Measurements from ENCODE around the gene GCG.

Gene GCG

DNA sequence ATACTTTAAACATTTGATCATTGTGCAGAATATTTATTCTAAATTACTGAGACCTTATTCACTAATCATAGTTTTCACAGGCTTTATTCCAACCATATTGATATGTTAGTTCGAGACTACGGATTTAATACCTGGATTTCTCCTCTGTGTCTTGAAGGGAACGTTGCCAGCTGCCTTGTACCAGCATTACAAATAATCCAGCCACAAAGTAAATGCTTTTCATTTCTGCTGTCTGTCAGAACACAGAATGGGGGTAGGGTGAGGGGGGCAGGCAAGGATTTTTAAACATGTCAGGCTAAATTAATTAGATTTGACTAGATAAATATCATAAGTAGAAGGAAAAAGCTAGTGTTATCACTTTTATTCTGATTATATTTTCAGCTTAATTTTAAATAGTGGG lies 3.1 kb downstream of the GCG start:
- no peak for DNase-seq

DNA sequence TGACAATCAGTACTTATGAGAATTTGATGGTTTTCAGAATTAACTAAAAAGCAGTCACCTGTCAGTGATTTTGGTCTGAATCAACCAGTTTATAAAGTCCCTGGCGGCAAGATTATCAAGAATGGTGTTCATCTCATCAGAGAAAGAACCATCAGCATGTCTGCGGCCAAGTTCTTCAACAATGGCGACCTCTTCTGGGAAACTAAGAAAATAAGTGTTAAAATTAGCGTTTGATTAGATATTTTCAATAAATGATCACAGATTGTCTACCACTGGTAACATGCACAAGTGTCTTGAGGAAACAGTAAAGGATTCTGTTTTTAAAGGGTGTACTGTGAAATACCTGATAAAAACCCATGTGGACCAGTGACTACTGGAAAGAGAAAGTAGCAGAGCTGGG lies 8.1 kb downstream of the GCG start:
- DNase-seq, result no peak

DNA sequence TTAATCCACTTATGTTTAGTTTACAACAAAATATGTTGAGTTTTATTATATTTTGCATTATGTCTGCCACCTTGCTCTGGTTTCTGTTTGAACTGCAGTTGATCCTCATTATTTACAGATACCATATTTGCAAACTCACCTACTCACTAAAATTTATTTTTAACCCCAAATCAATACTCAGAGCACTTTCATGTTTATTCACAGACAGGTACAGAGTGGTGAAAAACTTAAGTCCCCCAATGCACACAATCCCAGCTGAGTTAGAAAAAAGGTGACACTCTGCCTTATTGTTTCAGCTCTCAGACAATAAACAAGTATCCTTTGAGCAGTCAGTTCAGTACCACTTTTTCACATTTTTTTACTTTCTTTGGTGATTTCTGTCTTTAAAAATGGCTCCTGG lies 13.7 kb downstream of the GCG start:
- DNase-seq, result no peak

DNA sequence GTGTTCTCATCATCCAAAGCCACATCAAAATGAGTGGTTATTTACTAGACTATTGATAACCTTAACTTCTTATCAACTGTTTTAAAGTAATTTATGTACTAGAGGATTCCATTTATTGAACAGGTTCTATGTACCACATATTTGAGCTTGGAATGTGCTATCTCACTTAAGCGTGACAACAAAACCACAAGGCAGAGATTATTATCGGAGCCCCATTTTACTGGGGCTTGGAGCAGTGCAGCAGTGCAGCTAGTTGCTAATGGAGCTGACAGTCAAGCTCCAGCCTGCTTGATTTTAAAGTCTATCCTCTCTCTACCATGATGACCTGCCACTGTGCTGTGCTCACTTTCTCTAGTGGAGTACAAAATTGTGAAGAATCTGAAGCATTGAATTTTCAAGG lies 24.6 kb downstream of the GCG start:
- DNase-seq, result no peak

DNA sequence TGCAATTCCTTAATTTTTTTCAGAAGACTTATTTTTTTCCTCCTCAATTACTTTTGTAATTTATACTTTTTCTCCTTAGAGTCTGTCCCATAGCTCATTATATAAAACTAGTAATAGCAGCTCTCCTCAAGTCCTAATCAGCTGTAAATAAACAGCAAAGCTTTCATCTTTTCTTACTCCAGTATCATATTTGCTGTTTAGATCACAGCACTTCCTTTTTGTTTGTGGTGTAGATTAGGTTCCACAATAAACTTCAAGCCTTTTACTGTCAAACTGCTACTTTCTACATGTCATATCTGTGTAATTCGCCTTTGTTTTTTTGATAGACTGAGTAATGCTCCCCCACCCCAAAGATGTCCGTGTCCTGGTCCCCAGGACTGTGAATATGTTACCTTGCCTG lies 25.5 kb downstream of the GCG start:
- DNase-seq, result no peak

DNA sequence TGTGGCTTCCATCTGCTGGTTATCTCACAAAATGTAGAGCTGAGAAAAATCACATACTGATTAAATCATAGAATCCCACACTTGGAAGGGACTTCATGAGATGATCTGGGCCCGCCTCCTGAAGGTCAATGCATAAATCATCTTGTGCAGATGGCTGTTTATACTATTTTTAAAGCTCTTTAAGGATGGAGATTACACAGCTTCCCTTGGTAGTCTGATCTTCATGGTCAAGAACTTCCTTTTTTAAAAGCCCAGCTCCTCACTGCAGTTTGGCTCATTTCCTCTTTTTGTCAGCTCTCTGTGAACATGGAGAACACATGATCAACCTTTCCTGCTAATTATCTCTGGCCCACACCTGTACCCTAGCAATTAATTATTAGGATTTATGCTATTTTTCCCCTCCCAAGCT lies 25.9 kb downstream of the GCG start:
- no peak for DNase-seq

DNA sequence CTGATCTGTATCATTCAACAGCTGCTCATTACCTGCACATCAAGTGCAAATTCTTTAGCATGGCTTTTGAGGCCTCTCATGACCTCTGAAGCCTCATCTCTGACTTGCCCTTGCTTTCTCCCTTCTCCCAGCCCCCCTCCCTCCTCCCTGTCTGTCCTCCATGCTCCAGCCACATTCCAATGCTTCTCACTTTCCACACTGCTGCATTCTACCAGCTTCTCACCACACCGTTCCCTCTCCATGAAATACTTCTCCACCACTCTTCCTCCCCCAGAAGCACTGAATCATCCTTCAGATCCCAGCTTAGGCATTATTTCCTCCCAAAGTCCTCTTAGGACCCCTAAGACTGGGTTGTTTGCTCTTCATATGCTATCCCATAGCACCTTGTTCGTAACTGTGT lies 26.9 kb downstream of the GCG start:
- DNase-seq, result no peak

DNA sequence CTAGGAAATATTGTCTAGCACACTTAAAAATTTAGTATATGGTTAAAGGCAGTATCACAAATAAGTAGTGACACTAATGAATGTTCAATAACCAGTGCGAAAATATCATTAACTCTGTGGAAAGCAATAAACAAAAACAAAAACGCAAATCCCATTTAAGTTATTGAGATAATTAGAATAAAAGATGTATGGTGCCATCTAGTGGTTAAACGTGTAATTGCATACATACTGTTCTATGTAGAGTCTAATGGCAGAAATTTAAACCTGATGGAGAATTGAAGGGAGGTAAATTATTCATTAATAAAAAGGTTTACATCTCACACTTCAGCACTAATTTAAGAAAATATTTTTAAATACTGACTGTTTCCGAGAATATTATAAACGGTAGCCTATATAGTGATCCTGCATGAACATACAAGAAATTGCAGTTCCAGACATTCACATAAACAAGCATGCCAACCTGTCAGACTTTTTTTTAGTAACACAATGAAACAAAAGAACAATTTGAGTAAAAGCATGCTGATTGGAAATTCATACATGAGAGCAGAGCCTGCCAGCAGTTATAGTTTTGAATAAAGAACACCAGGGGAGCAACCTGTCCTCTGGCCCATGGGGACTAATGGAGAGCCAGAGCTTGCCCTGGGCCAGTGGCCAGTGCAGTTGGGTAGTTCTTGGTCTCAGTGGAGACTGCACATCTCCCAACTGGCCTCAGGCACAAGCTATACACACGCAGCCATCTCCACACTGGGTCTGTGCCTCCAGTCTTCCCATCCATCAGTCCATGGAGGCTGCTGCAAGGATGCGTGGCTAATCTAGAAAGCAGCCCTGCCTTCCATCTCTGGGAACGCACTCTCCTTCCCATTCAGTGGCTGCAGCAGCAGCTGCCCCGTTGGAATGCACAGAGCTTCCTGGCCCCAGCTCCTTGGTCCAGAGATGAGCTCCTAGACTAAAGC lies 28.0 kb downstream of the GCG start:
- no peak for DNase-seq

DNA sequence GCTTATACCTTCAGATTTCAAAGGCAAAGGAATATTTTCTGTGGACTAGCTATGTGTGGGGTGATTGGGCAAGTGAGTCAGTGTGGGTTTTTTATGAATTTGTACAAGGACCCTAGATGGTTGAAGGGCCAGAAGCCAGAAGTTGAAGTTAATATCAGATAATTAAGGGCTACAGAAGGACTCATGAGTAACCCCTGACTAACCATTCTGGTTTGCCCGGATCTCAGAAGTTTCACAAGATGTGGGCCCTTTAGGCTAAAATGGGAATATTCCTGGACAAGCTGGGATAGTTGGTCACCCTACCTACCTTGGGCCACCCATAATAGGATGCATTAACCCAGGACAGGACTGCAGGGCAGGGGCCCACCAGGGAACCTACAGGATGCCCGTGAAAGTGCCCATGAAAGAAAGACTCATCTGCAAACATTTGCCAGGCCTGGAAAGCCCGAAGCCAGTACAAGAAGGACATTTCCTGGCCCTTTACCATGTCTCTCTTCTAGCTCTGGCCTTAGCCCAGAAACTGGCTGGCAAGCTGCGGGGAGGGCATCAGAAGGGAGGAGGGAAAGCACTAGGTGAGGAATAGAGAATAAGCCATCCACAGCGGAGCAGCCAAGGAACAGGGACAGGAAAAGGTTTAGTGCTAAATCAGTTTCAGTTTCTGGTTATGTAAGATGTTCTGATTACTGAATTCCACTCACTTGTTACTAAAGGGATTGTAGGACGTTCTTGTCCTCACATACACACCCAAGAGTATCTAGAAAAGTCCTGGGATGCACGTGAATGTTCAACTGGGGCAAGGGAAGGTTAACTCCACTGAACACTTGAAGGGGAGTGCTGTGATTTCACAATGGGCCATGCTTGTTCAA lies 33.6 kb downstream of the GCG start:
- no peak for DNase-seq

DNA sequence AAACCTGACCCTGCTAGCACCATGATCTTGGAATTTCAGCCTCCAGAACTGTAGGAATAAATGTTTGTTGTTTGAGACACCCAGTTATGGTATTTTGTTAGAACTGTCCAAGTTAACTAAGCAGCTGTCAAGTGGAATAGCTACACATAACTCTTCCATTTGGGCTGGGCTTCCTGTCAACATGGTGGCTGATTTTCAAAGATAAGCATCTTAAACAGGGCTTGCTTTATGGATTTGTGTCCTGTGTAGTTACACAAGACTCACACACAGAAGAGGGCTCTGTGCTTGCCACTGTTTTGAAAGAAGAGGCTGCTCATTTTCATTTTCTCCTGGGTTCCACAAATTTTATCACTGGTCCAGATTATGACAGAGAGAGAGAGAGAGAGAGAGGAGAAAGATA lies 35.7 kb downstream of the GCG start:
- DNase-seq, result no peak

DNA sequence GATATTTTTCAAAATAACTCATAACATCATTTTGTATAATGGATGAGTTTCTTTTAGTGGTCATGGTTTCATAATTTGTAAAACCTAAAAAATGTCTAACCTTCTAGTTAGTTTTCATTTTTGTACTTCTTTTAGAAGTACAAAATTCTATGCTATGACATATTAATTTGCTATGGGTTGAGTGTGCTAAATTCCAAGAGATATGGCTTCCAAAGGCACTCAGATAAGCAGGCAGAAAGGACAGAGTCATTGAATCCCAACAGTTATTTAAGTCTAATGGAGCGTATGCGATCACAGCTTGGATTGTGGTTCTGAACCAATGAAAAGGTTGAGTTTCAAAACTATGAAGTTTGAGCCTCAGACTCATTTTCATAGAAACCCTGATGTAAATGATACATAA lies 37.0 kb downstream of the GCG start:
- no peak for DNase-seq

DNA sequence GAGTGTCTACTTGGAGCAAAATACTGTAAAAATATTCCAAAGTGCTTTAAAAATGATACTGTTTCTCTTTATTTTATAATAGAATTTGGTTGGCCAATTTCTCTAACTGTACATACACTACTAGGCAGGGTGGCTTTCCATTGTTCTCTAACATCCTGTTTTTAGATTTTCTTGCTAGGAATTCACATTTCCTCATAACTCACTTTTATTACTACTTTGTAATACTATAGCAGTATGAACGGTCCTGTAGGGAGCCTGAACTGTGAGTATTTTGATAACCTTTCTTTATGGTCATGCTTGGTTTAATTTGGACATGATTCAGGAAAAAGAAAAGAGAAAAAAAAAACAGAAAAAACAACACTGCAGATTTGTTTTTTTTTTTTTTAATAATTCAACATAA lies 37.8 kb downstream of the GCG start:
- DNase-seq, result no peak

DNA sequence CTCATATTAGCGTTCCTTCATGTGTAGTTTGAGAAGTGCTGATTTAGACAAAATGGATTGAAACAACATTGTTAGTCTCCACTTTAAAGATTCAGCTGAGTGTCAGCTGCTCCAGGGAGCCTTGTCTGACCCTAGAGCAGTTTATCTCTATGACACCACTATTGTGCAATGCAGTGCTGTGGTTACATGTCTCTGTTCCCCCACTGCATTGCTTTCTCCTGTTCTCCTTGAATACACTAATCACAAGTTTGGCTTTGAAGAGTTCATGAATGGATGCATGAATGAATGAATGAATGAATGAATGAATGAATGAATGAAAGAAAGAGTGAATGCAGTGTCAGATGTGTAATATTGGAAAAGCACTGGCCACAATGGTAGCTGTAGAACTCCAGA lies 38.3 kb downstream of the GCG start:
- DNase-seq, result no peak

DNA sequence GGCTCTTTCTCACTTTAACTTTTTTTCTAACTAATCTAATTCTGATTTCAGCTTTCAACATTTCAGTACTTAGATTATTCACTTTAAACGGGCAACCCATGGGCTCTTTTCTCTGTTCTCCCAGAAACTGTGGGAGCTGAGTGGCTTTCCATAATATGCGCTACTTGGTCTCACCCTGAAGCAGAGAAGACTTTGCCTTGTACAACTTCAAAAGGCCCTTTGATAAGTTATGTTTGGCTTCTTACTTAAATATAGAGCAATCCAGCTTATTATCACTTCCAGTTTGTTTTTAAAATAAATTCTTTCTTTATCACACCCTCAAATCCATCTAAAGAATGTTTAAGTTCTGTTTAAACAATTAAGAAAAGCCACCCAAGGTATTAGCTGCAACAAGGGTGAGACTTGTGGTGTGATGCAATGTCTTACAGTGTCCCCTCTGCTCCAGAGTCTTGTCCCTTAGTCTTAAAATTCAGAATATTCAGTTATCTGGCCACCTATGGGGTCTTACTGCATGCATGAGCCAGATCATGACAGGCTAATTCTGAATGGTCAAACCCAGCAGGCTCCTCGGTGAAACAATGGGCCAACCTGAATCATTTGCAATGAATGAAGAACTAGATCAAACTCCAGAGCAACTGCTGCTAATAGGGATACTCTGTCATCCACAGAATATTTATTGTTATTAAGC lies 38.8 kb downstream of the GCG start:
- DNase-seq, result no peak

DNA sequence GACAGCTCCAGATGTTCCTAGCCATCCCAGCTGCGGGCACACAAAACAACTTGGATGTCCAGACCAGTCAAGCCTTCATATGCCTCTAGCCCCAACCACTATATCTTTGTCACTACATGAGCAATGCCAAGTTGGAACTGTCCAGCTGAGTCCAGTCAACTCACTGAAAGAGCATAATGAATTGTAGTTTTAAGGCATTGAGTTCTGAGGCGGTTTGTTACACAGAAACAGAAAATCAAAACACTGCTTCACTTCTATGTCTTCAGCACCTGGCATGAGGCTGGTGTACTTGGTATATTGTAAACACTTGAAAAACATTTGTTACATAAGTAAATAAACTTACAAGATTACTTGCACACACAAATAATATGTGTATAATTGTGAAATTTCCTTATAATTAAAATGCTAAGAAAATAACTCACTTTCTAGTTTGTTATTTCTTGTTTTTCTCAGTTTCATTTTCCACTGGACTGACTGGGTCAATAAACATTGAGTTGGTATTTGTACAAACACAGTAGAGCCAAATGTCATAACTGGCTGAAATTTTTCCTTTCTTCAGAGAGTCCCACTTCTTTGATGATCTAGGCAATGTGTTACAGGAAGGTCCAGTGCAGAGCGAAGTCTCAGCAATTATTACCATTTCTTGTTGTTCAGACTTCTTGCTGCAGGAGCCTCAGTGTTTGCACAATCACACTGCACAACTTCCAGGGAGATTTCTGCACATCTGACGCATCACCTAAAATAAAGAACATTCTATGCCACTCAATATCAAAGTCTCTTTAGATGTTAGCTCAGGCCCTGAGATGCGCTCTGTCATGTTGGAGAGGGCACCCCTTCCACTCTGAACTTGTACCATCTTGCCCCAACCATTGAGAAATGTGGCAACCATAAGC lies 39.8 kb downstream of the GCG start:
- DNase-seq, result no peak

DNA sequence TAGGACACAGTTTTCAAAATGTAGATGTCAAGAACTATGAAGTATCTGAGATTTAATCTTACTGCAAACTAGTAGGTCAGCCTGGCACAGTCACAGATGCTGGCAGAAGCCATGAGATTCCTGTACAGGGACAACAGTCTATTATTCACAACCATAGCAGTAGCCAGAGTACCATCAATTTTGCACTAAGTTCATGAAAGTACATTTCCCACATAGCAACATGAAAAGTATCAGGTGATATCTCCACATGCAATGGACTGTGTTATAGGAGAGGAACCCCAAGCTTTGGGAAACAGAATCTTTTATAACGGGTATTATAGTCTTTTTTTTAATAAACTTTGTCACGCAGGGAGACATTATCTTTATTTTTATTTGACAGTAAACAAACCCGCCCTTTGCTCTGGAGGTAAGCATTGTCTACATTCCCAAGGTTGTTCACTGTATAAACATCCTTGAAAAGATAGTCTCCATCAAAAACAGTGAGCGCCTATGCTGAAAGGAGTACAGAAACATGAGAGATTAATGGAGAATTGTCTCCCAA lies 44.6 kb downstream of the GCG start:
- no peak for DNase-seq

DNA sequence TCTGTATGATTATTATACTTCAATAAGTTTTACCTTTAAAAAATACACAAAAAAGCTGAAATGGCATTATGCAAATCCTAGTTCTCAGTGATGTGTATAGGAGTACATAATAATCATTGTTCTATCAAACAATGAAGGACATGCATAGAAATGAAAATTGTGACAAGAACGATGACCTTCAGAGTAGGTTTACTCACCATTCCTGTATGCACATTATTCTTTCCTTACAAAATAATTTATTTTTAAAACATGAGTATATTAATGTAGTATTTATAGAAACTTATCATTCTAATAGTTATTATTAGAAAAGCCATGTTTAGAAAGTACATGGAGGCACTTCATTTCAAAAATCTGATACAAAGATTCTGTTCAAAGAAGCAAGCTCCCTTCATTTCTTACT lies 45.3 kb downstream of the GCG start:
- no peak for DNase-seq

DNA sequence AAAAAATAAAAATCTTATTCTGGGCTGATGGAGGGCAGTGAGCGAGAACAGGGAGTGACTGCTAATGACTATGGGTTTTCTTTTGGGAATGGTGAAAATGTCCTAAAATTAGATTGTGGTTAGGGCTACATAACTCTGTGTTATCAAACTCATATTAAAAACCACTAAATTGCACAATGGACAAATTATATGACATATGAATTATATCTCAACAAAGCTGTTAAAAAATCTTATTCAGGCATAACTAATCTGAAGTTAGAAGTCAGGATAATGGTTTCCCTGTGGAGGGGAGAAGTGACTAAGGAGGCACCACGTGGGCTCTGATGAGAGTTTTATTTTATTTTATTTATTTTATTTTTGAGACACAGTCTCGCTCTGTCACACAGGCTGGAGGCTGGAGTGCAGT lies 45.9 kb downstream of the GCG start:
- no peak for DNase-seq

DNA sequence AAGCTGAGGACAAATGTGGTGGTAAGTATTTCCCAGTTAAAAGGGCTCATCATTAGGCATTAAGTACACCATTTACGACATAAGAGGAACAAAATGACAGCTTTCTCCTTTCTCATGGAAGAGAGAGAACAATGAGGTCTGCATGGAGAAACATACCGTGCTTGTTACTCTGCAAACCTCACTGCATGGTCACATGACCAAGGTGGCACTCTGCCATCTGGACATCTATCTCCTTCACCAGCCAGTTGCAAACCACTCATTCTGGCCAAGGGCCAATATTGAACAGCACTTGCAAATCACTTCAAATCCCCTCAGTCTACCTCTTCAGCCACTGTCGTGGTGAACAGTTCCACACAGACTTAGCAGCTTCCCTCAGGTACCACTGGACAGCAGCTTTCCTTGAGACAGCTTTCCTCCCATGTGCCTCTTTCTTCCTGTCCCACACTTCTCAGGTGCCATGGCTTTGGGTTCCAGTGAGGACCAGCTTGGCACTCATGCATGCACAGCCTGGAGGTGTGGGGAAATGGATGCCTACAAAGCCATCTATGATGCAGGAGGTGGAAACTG lies 48.5 kb downstream of the GCG start:
- no peak for DNase-seq

DNA sequence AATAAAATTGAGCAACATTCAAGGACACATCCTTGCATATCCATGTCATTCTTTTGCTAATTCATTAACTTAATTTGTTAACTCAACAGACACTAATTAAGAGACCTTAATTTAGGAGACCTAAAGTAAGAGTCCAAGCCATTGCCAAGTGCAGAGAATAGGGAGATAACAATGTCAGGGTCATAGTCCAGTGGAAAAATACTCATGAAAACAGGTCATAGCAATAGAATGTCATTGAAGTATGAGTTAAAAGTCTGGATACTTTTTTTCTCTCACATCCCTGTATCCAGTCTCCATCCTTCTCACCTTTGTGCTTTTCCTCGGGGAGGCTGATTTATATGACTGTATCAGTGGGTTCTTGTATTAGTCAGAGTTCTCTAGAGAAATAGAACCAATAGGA lies 51.5 kb downstream of the GCG start:
- no peak for DNase-seq

DNA sequence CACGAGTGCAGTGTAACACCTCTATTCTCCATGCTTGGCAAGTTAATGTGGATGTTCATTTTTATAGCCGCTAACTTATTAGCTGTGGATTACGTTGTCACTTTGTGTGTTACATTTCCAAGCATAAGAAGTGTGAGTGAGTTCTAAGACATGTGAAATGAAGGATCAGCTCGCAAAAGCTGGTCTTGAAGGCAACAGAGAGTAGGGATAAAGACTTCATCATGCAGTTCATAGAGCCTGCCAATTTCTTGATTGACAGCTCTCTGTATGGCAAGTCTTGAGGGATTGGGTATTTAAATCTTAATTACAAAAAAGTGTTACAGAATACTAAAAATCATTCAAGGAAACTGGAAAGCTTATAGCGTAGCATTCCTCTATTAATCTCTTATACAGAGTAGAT lies 52.2 kb downstream of the GCG start:
- DNase-seq, result no peak
